BE2C (cell line): ENCODE data around the gene SMTNL2.
"Not testable (repeated sequence)": the region's sequence is repeated elsewhere in the genome, so short reads cannot be mapped to it uniquely, and the experiment has no call there.

Experiments used
- DNase-seq: peaks from one replicate; pipeline ENCODE4 v3.0.0-alpha.2; 2020
- H3K27me3 ChIP-seq: fragments of 250-450 bp; sonication (Bioruptor Pico); 2 replicates; pipeline ENCODE4 v1.5.1; 2020; ENCODE audit warnings: mild to moderate bottlenecking
- H3K36me3 ChIP-seq: fragments of 250-450 bp; sonication (Bioruptor Pico); 2 replicates; pipeline ENCODE4 v1.5.1; 2020; ENCODE audit warnings: mild to moderate bottlenecking
- H3K4me1 ChIP-seq: fragments of 250-450 bp; sonication (Bioruptor Pico); 2 replicates; pipeline ENCODE4 v1.5.1; 2020
- H3K4me3 ChIP-seq: 2 replicates; pipeline ENCODE4 v1.5.1; 2011; ENCODE audit warnings: low read depth, low read length
- H3K9me3 ChIP-seq: fragments of 250-450 bp; sonication (Bioruptor Pico); 2 replicates; pipeline ENCODE4 v1.5.1; 2020
- CTCF ChIP-seq: IDR thresholded peaks from 2 replicates; pipeline ENCODE4 v1.5.1; 2012; ENCODE audit warnings: mild to moderate bottlenecking, low read depth, low read length

SMTNL2 gene

GRCh38 chr17:4634976-4635375 is 50.6 kb downstream of the SMTNL2 start:
- Histone ChIP-seq H3K4me1 (no peaks in the 10 kb centered on the region), H3K36me3 (no peaks in the 10 kb centered on the region), H3K27me3 (peaks cover 17% of the 10 kb centered on the region), H3K4me3 (no peak overlapping the region), H3K9me3 (no peaks in the 10 kb centered on the region)
- no peak for TF ChIP-seq CTCF
- no peak for DNase-seq

GRCh38 chr17:4635823-4636375 is 51.6 kb downstream of the SMTNL2 start:
- no peaks in the 10 kb centered on the region for H3K4me1 ChIP-seq
- peaks cover 17% of the 10 kb centered on the region for H3K27me3 ChIP-seq
- H3K36me3 ChIP-seq = no peaks in the 10 kb centered on the region
- TF ChIP-seq CTCF = no peak
- H3K4me3 ChIP-seq = no peak overlapping the region
- H3K9me3 ChIP-seq = no peaks in the 10 kb centered on the region
- DNase-seq = no peak

- Histone ChIP-seq H3K36me3 (no peaks in the 10 kb centered on the region), H3K27me3 (peaks cover 24% of the 10 kb centered on the region), H3K4me1 (no peaks in the 10 kb centered on the region), H3K9me3 (no peaks in the 10 kb centered on the region), H3K4me3 (no peak overlapping the region)
- no peak for DNase-seq
- TF ChIP-seq CTCF = no peak
These were observed 52.3 kb downstream of the SMTNL2 start for GRCh38 chr17:4636474-4637100.

- H3K27me3 ChIP-seq = peaks cover 39% of the 10 kb centered on the region
- not testable (repeated sequence) for H3K4me3 ChIP-seq, H3K4me1 ChIP-seq, H3K9me3 ChIP-seq, H3K36me3 ChIP-seq, DNase-seq
These were observed 54.4 kb downstream of the SMTNL2 start for GRCh38 chr17:4638766-4639165.

GRCh38 chr17:4639301-4640059 is 55.2 kb downstream of the SMTNL2 start:
- H3K36me3 ChIP-seq, H3K9me3 ChIP-seq, H3K4me1 ChIP-seq, H3K4me3 ChIP-seq: not testable (repeated sequence)
- H3K27me3 ChIP-seq = peaks cover 43% of the 10 kb centered on the region
- DNase-seq = peak; percentile 21

GRCh38 chr17:4640569-4641188 is 56.4 kb downstream of the SMTNL2 start:
- not testable (repeated sequence) for H3K4me1 ChIP-seq, H3K36me3 ChIP-seq, DNase-seq, H3K9me3 ChIP-seq, H3K4me3 ChIP-seq
- H3K27me3 ChIP-seq = peaks cover 45% of the 10 kb centered on the region

GRCh38 chr17:4641297-4642195 is 57.2 kb downstream of the SMTNL2 start, which contains the start of gene ALOX15:
Gene ALOX15 (minus strand): TSS chr17:4641678. CDS start chr17:4641651, 27 bp downstream.
- H3K4me3 ChIP-seq = no peak within 1 kb of the TSS
- no peaks in the 10 kb centered on the region for H3K36me3 ChIP-seq
- H3K27me3 ChIP-seq = peaks cover 44% of the 10 kb centered on the region
- H3K4me1 ChIP-seq = no peaks in the 10 kb centered on the region
- H3K9me3 ChIP-seq = no peaks in the 10 kb centered on the region
- no peak for DNase-seq
- TF ChIP-seq CTCF = no peak
